Activated CD4-positive, CD25-positive, alpha-beta regulatory T cell (primary cell): ENCODE results near the gene TDRD7.

Experiments
- DNase-seq, 4 experiments: peaks; one replicate each; lab custom pipeline; 2025; lab: John Stamatoyannopoulos, UW

TDRD7 gene

GRCh38 chr9:97526895-97527575 is 115.1 kb downstream of the TDRD7 start:
- DNase-seq: no peak

DNA sequence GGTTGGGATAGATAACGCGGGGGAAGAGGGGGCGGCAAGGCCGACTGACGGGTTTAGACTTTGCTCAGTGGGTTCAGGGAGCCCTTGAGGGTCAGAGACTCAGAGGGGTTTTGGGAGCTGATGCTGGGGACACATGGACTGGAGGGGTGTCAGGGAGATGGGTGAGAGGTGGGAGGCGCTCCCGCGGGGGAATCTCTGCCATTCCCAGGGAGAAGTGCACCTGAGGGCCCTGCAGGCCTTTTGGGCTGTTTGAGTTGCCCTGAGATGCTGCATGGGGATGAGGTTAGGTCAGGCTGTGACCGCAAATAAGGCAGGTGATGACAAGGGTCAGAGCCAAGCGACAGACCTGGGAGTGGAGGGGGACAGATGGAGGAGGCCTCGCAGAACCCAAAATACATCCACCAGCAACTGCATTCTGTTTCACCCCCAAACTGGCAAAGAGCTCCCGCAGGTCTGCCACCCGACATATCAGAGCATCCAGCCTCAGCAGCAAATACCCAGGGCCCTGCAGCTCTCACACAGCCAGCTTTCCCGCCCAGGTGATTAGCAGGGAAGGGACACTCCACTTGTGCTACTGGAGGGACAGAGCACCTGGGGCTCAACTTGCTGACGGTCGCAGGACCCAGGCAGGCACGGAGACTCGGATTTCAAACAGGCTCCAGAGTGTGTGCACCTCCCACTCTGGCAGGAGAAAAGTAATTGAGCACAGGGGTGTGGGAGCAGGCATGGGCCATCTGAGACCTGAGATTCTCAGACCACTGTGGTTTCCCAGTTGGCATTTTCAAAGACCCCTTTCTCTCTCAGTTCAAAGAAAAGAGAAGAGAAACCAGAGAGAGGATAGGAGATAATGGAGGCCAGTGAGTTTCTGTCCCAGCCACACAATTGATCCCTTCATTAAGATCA is 116.0 kb downstream of the TDRD7 start:
- DNase-seq: no peak

DNA sequence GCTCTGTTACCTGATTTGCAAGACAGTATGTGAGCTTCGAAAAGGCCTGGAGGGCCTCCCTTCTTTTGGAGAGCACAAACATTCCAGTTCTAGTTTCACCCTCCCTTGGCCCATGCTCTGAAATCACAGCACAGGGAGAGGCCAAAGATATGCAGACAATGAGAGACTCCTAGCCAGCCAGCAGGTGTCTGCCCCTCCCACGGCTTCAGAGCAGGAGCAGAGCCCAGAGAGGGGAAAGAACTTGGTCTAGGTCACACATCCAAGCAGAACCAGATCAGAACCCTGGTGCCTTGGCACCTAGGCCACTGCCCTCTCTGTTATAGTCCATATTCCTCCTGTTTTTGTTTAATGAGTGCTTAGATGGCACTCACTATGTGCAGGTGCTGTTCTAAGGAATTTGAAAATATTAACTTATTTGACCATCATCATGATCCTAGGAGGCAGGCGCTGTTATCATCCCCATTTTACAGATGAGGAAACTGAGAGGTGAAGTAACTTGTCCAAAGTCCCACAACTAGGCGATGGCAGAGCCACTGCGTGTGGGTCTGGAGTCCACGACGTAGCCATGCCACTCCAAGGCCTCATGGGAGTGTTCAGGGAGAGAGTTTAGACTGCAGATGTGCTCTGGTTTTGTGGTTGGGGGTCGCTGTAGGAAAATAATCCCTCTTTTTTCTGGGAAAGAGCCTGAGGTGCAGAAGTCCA is 116.8 kb downstream of the TDRD7 start:
- no peak for DNase-seq

GRCh38 chr9:97529363-97530076 is 117.6 kb downstream of the TDRD7 start:
- DNase-seq: no peak

- DNase-seq: no peak
These were observed 120.0 kb downstream of the TDRD7 start for GRCh38 chr9:97531888-97532376.

DNA sequence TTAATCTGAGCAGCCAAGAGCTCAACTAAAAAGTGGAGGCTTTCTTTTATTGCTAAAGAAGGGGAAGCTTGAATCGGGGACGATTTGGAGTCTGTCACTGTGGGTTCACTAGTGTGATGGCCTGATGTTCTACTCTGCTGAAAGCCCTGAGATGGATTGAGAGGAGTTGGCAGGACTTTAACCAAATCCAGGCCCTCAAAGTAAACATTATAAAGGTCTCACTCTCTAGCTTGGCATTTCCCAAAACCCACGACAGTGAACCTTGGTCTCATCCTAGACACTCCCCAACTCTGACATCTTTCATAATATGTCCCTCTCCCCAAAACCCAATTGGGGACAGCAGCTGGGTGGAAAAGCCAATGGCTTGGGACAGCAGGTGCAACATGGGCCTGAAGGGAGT is 122.3 kb downstream of the TDRD7 start:
- DNase-seq: no peak

GRCh38 chr9:97534961-97535594 is 123.2 kb downstream of the TDRD7 start:
- DNase-seq: no peak

- no peak for DNase-seq
These were observed 123.9 kb downstream of the TDRD7 start for GRCh38 chr9:97535771-97536170.

- no peak for DNase-seq
These were observed 124.6 kb downstream of the TDRD7 start for GRCh38 chr9:97536480-97536879.

- no peak for DNase-seq
These were observed 131.7 kb downstream of the TDRD7 start for GRCh38 chr9:97543561-97543960.

DNA sequence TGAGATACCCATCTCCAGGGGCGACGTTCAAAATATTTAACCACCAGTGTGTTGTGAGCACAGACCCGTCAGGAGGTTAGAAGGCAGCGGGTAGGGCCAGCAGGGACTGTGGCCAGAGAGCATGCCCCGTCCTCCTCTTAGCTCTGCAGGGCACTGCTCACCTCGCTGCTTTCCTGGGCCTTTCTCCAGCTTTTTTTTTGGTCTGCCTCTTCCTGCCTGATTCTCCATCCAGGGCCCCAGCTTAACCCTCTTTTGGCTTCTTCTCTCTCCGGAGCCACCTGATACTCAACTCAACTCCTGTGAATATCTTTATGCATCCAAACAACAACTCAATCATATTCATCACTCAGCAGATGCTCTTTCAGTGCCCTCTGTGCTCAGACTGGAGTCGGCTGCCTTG is 133.6 kb downstream of the TDRD7 start:
- DNase-seq: no peak
